SKM-1 (cell line): ENCODE data around the gene EIF6.
"Not testable (repeated sequence)": the region's sequence is repeated elsewhere in the genome, so short reads cannot be mapped to it uniquely, and the experiment has no call there.

Source experiments
- DNase-seq: peaks from one replicate; lab custom pipeline; 2025; ENCODE audit not compliant: unreplicated experiment; lab: John Stamatoyannopoulos, UW

The EIF6 gene

DNA sequence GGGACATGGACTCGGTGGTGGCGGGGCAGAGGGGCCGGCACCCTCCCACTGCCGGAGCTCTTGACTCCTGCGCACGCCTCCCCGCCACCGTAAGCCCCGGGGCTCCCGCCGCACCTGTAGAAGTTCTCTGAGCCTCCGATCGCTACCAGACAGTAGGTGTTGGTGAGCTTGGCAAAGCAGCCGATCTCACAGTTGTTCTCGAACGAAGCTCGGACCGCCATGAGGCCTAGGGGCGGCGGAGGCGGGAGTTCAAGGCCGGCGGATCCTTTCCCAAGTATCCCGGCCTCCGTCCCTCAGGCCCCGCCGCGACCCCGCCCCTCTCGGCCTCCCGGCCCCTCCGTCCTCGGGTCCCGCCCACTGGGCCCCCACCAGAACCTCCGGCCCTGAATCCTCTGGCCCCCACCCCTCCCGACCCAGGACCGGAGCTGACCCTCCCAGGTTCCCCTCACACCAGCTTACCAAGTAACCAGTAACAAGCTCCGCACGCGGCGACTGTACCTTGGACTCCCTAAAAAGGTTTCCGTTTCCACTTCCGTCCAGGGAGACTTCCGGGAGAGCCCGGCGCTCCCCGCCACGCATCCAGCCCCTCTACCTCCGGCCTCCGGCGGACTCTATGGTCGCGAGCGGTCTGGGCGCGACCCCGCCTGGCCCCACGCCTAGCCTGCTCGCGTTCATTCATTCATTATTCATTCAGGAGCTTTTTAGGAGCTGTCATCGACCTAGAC, at the start of gene EIF6:
Gene EIF6, minus strand, starts transcription at position 506 of the 725 bp plus-strand sequence. Its CDS starts 285 bp downstream, at position 221.
- DNase-seq: peak; percentile 77

DNA sequence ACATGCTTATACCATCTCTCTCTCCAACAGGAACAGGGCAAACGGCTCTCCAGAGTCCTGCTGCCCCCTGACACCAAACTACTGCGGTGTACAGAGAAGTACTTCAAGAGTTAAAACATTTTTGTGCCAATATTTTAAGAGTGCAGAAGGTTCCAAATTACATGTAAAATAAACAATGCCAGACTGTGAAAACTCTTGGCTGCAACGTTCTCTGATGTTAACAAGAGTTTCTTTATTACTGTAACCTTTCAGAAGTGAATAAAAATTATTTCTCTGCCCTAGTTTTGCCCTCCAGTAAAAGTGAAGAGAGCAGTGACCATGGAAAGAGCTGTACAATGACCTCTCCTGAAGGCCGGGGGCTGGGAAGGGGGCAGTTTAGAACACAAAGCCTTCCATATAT, 49.0 kb upstream of the EIF6 start:
- no peak for DNase-seq

DNA sequence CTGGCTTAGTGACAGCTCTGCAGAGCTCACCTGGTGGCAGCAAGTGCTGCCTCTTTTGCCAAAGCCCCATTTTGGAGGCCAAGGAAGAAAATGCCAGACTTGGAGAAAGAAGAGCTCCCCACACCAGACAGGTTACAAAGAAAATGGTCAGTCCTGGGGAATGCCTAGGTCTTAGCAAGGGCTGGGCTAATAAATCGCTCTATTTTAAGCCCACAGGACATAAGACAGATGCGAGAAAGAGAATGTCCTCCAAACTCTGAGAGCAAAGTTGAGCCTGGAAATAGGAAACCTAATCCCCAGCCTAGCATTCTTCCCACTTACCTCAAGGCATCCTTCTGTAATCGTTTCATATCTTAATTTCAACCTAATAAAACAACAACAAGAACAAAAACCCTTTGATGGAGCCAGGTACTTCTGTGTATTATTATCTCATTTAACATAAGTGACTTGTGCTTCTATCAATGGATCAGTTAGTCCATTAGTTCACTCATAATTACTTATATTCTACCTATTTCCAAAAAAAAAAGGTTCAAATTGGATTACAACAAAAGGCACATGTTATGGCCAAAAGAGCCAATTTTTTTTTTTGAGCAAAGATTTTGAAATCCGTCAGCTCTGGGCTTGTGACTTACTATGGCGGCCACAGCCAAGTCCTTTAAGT, 48.1 kb upstream of the EIF6 start:
- no peak for DNase-seq

DNA sequence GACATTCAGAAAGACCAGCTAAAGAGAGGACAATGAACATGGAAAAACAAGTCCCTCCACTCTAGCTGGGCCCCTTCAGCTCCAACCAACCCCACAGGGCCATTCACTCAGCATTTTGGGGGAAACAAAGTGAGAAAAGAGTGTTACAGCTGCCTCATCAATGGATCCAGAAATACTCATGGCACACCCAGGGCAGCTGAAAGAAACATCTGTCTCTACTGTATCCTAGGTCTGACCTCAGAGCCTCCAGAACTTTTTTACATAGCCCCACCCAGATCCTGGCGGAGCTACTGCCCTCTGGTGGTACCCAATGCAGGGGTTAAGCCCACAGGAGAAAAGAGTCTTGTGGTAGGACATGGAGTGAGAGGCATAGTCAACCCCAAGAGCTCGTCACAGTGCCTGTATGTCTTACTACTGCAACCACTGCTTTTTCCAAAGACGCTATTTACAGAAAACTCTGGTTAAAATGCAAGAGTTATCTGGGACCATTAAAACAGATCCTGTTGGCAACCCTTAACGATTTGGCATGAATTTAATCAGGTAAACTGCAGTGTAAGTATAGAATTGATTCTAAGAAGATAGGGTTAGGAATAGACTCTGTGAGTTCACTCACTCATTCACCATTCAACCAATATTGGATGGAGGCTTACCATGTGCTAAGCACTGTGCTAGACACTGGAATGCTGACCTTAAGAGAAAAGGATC, 45.0 kb upstream of the EIF6 start:
- DNase-seq: peak; percentile 35

DNA sequence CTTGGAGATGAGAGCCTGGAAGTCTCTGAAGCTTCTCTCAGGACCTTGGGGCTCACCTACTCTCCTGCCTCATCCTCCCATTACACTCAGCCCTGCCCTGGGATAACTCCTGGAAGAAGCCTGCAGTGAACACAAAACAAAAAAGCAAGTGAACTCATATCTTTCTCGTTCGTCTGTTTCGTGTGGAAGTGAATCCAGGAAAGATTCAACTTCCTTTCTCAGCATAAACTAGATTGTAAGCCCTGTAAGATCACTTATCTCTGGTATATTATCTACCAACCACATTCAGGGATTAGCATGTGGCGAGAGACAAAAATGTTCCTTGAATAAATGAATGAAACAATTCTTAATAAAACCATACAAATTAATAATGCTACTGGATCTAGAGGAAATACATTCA, 44.1 kb upstream of the EIF6 start:
- no peak for DNase-seq

DNA sequence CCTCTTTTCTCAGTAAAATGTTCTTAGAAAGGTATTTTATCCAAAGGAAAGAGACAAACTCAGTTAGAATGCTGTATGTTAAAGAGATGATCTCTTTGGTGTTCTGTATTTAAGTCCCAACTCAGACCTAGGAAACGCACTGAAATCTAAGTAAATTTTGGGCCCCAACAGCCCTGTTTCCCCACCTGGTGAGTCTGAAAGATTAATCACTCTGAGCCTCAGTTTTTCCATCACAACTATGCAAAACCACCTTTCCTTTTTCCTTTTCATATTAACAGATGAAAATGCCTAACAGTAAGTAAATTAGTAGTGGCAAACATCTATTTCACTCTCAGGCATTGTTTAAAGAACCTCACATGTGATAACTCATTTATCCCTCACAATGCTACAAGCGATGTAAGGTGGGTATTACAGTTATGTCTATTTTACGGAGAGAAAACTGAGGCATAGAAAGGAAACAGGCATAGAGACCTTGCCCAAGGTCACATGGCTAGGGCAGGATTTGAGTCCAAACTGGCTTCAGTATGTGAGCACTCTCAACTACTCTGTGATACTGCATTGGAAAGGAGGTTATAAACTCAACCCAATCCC, 43.6 kb upstream of the EIF6 start:
- no peak for DNase-seq

DNA sequence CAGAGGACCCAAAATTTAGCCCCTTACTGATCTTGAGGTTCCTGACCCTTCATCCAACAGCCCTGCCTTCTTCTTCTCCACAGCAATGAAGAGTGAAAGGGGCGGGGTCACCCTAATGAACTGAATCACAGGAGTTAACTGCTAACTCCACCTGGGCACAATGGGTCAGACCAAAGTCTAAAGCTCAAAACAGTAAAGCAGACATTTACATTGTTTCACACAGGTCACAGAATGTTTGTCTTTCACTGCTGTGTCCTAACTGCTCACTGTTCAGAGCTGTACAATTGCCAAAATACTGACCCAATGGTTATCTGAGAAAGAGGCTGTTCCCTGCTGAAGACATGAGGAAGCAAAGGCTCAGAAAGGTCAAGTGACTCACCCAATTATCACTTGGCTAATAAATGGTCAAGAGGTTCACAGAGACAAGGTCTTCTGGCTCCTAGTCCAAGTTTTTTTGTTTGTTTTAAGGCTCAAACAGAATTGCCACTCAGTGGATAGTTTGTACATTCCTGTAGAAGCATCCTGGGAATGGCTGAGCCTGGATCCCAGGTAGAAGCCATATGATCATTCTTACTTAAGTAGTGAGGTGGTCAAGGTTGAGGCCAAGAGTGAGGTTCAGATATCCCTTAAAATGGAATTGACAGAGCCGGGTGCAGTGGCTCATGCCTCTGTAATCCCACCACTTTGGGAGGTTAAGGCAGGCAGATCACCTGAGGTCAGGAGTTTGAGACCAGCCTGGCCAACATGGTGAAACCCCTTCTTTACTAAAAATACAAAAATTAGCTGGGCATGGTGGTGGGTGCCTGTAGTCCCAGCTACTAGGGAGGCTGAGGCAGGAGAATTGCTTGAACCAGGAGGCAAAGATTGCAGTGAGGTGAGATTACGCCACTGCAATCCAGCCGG, 42.8 kb upstream of the EIF6 start:
- no peak for DNase-seq

DNA sequence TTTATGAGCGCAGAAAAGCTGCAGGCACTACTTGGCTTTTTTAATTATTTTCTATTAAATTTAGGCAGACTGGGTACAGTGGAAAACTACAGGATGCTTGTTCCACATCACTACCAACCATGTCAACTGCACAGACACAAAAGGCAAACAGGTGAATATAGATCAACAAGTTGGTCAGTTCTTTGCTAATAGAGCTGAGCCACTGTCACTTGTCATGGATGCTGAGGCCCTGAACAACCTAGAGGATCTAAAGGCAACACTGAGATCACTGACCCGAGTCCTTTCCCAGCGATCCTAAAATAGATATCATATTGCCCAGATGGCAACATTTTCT, 42.1 kb upstream of the EIF6 start:
- no peak for DNase-seq

DNA sequence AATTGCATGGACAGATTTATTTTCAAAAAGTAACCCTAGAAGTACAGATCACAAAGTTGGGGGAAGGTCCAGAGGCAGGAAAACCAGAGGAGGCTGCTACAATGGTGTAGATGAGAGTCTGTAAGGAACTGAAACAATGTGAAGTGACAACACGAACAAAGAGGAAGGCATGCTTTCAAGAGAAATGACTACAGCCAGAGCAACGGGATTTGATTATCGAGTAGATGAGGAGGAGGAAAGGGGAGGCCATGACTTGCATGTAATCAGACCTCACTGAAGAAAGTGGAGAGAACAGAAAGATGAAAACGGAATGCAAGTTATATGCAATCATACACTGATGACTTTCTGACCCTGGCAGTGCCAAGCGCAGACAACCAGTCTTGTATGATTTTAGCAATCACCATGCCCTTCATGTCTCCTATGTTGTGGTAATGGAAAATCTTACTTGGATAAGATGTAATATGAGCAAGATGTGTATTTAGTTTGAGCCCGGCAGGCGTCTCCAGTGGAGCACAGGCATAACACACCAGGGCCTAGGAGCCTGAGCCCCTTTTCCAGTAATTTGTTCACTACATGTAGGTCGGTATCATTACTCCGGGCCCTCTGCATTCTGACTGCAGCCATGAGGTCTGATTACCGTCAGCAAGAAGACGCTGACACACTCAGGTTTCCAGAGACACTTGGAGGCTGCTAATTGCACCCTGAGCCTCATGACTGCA, 41.6 kb upstream of the EIF6 start:
- DNase-seq: no peak

DNA sequence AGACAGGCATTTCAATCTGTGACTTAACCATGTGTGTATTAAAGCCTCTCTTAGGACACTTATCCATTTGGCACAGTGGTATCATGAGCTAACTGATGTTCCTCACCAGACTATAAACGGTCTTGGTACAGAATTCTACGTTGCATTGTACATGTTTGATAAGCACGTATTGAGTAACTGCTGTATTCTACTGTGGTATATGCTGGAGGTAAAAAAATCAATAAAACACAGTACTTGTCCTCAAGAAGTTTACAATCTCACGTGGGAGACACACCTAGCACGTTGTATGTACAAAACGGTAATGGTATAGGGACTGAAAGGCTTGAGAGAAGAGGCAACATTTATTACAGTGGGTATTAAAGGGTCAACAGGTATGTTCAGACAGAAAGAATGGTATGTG, 40.8 kb upstream of the EIF6 start:
- no peak for DNase-seq

DNA sequence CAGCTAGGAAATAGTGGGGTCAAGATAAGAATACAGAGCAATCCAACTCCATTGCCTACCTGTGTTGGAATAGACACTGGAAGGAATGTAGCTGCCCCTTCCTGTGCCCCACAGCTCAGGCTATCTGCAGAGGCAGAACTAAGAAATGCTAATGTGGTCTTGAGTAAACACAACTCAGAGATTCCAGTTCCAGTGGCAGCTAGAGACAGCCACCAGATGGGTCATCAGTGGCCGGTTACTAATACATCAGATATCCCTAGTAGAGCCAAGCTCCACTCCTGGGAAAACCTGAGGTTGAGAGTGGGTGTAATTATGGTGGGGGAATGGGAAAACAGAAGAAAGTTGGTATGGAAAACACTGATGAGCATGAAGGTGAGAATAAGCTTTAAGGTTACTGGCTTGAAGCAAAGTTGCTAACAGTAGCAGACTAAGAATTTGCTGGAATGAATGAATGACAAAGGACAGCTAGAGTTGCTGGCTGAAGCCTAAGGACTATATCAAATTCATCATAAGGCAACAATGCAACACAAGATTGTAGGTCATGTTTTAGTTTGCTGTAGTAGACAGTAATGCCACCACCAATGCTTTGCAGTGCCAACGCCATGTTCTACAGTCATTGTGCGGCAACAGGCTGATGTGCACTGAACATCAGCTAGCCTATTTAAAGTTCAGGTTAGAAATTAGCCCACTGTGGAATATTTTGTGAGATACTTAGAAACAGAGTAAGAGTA, 36.0 kb upstream of the EIF6 start:
- no peak for DNase-seq

DNA sequence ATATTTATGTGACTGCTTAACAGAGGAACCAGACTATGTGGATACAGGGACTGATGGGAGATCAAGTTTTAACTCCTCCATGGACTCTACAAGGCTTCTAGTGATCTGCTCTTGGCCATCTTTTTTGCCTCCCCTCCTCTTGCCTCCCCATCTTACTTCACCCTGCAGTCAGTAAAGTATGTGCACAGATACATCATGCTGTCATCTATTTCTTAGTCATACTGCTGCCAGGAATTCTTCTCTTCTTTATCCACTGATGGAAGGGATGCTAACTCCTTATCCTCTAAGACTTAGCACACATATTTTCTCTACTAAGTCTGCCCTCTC, 35.3 kb upstream of the EIF6 start:
- DNase-seq: no peak

DNA sequence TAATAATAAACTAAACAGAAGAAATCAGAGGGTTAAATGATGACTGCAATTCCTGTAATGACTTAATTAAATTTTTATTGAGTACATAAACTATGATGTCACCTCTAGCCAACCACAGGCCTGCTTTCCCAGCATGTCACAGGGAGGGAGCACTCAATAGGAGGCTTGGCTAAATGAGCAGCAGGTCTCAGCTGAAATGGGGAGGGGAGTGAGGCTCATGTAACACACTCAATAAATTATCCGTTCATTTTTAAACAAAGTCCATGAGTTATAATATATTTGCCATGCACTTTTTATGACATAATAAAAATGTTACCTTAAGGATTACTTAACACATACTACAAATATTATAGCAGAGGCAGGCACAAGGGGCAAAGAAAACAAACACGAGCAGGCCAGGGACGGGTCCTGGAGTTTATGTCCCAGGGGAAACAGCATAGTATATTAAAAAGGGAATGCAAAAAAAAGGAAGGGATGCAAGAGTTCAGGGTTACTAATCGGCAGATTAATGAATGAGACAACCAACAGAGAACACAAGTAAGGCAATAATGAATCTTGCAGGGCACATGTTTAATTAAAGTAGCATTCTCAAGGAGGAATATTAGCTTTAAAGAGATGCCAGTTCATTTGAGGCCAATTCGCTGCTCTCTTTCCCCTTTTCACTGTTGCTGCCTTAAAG, 34.8 kb upstream of the EIF6 start:
- no peak for DNase-seq

DNA sequence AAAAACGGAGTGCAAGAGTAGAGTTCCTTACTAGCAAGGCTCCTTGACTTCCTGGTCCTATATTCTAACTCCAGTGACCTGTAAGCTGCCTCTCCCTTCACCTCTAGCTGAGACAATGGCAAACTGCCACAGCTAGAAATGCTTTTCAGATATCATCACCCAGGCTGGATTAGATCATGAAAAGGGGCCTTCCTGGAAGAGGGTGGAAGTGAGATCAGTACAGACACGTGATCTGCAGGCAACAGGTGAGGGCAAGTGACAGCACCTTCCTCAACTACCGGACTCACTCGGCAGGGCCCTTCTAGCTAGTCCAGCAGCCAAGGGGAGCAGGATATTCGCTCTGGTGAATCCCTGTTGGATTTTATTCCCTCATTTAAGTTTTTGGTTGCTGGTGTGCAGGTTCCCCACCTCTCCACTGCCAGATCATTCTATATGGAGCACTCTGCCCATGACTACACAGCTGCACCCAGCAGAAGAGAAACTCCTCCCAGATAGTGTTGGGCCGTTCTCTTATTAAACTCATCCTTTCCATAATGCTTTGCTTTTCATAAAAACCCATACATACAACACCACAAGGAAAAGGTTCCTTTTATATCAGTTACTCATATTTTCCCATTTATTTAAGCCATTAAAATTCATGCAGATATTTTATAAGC, 34.1 kb upstream of the EIF6 start:
- no peak for DNase-seq

DNA sequence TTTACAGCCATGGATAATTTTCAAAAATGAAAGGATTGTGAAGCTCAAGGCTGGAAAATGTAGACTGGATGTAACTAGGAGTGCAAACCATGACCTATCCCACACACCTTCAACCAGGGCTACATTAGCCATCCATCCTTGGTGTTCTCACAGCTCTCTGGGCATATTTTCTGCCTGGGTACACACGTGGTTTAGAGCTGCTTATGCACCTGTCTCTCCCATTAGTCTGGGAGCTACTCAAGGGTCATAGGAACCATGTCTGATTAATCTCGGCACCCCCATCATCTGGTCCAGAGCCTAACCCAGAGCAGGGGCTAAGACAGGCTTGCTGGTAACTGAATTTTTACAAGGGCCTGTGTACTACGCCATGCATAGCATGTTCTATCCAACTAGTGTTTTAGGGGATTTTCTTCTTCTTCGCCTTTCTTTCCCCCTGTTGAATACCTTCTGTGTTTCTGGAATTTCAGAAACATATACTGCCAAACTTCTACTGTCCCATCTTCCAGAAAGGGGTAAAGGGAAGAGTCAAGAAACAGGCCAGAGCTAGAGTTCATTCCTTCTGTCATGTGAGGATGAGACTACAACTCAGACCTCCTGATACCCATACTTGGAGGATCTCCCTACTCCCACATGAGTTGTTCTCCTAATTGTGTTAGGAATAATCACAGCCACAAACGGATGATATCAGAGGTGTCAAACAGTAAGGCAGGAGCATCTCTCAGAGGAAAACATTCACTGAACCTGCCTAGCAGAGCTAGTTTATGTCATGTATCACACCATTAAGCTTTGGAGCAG, 33.0 kb upstream of the EIF6 start:
- DNase-seq: no peak

DNA sequence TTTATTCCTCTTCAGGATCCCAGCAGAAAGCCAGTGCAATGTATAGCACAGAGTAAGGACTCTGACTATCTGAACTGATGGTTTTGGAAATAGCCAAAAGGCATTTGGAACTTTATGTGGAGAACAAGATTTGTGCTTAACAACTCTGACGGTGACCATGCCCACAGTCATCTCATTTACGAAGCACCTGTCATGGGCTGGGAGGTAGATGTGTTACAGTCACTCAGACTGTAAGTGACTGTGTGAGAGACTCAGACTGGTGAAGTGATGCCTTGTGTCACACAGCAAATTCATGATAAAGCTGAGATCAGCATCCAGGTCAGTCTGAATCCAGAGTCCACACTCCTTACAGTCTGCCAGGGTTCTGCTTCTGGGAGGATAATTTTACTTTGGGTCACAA, 31.5 kb upstream of the EIF6 start:
- no peak for DNase-seq

DNA sequence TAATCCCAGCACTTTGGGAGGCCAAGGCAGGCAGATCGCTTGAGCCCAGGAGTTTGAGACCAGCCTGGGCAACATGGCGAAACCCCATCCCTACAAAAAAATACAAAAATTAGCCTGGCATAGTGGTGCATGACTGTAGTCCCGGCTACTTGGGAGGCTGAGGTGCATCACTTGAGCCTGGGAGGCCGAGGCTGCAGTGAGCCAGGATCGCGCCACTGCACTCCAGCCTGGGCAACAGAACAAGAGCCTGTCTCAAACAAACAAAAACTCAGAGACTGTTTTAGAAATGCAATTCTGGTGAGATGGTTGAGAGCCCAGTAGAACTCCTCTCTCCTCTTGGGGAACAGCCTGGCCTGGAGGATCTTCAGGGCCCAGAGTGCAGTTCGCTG, 31.1 kb upstream of the EIF6 start:
- not testable (repeated sequence) for DNase-seq
